HEK293 (cell line): ENCODE results near the gene LRCH1.

Experiments
- CTCF ChIA-PET: fragments of 350-600 bp; formaldehyde crosslinking; extraction: SDS; loops from one replicate; lab custom pipeline; 2021; ENCODE audit warnings: antibody characterized with exemption; lab: Yijun Ruan, JAX
- POLR2A ChIA-PET: fragments of 300-600 bp; formaldehyde crosslinking; extraction: SDS; loops from one replicate; lab custom pipeline; 2020; ENCODE audit warnings: antibody characterized with exemption, inconsistent platforms; lab: Yijun Ruan, JAX
- H3K27ac ChIP-seq: fragments of 200-500 bp; sonication (Bioruptor generic); 2 replicates; pipeline ENCODE4 v1.5.1; 2014; ENCODE audit warnings: low read depth, low read length, control low read depth, inconsistent platforms; ENCODE audit errors: extremely low read depth
- H3K36me3 ChIP-seq, 2 experiments: fragments of 200-500 bp in 1 of 2; sonication (Bioruptor generic) in 1 of 2; 1 replicate in 1 of 2; 2 replicates in 1 of 2; pipeline ENCODE4 v1.5.1; 2014 to 2017; ENCODE audit warnings: inconsistent platforms in 2 of 2, low read length in 2 of 2; ENCODE audit not compliant: control insufficient read depth in 2 of 2, insufficient read depth in 1 of 2
- H3K4me1 ChIP-seq: fragments of 200-500 bp; sonication (Bioruptor generic); 2 replicates; pipeline ENCODE4 v1.5.1; 2014; ENCODE audit warnings: mild to moderate bottlenecking, low read length, inconsistent platforms; ENCODE audit not compliant: control insufficient read depth, insufficient read depth
- H3K4me3 ChIP-seq: 2 replicates; pipeline ENCODE4 v1.5.1; 2011; ENCODE audit warnings: low read depth, mild to moderate bottlenecking, control low read depth, low read length, moderate library complexity
- H3K9me3 ChIP-seq: fragments of 200-500 bp; sonication (Bioruptor generic); 2 replicates; pipeline ENCODE4 v1.5.1; 2014; ENCODE audit warnings: low read depth, low read length, inconsistent platforms; ENCODE audit not compliant: control insufficient read depth, insufficient read depth
- EGR2 ChIP-seq: fragments of 450-650 bp; formaldehyde crosslinking; IDR thresholded peaks from 2 replicates; pipeline ENCODE4 v1.5.1; 2016; ENCODE audit warnings: low read depth, missing biosample characterization, missing genetic modification characterization
- FEZF1 ChIP-seq: fragments of 450-650 bp; formaldehyde crosslinking; IDR thresholded peaks from 2 replicates; pipeline ENCODE4 v1.5.1; 2016; ENCODE audit warnings: missing biosample characterization, missing genetic modification characterization
- GLI2 ChIP-seq: fragments of 450-650 bp; formaldehyde crosslinking; IDR thresholded peaks from 2 replicates; pipeline ENCODE4; 2017; ENCODE audit warnings: missing biosample characterization, missing genetic modification characterization, low read depth, borderline replicate concordance
- GLIS2 ChIP-seq: fragments of 450-650 bp; formaldehyde crosslinking; IDR thresholded peaks from 2 replicates; pipeline ENCODE4 v1.5.1; 2016; ENCODE audit warnings: missing biosample characterization, missing genetic modification characterization
- IKZF3 ChIP-seq: fragments of 450-650 bp; IDR thresholded peaks from 2 replicates; pipeline ENCODE4 v1.5.0; 2018; ENCODE audit warnings: missing biosample characterization, mild to moderate bottlenecking, missing genetic modification characterization, moderate library complexity
- KLF9 ChIP-seq: fragments of 450-650 bp; formaldehyde crosslinking; IDR thresholded peaks from 2 replicates; pipeline ENCODE4 v1.5.1; 2016; ENCODE audit warnings: missing biosample characterization, missing genetic modification characterization, low read depth
- OSR2 ChIP-seq: fragments of 450-650 bp; formaldehyde crosslinking; IDR thresholded peaks from 2 replicates; pipeline ENCODE4 v1.5.1; 2016; ENCODE audit warnings: missing biosample characterization, missing genetic modification characterization
- SP2 ChIP-seq: fragments of 450-650 bp; formaldehyde crosslinking; IDR thresholded peaks from 2 replicates; pipeline ENCODE4 v1.5.1; 2016; ENCODE audit warnings: missing biosample characterization, missing genetic modification characterization
- TCF7L2 ChIP-seq: IDR thresholded peaks from 2 replicates; pipeline ENCODE4 v1.6.1; 2011; ENCODE audit warnings: low read depth, mild to moderate bottlenecking, inconsistent platforms, low read length, moderate library complexity, borderline replicate concordance
- WT1 ChIP-seq: fragments of 450-650 bp; formaldehyde crosslinking; IDR thresholded peaks from 2 replicates; pipeline ENCODE4 v1.5.1; 2016; ENCODE audit warnings: missing biosample characterization, missing genetic modification characterization
- ZNF155 ChIP-seq: fragments of 450-650 bp; formaldehyde crosslinking; IDR thresholded peaks from 2 replicates; pipeline ENCODE4 v1.5.1; 2016; ENCODE audit warnings: missing biosample characterization, missing genetic modification characterization
- ZNF169 ChIP-seq: fragments of 450-650 bp; formaldehyde crosslinking; IDR thresholded peaks from 2 replicates; pipeline ENCODE4 v1.5.1; 2016; ENCODE audit warnings: missing biosample characterization, missing genetic modification characterization
- ZNF354C ChIP-seq: fragments of 450-650 bp; formaldehyde crosslinking; IDR thresholded peaks from 2 replicates; pipeline ENCODE4 v1.5.1; 2016; ENCODE audit warnings: missing biosample characterization, missing genetic modification characterization, low read depth, borderline replicate concordance
- ZNF37A ChIP-seq: fragments of 450-650 bp; IDR thresholded peaks from 2 replicates; pipeline ENCODE4 v1.5.1; 2018; ENCODE audit warnings: missing biosample characterization, missing genetic modification characterization
- ZNF473 ChIP-seq: fragments of 450-650 bp; formaldehyde crosslinking; IDR thresholded peaks from 2 replicates; pipeline ENCODE4 v1.5.1; 2017; ENCODE audit warnings: missing biosample characterization, missing genetic modification characterization
- ZNF501 ChIP-seq: fragments of 450-650 bp; formaldehyde crosslinking; IDR thresholded peaks from 2 replicates; pipeline ENCODE4 v1.5.1; 2016; ENCODE audit warnings: missing biosample characterization, missing genetic modification characterization
- ZNF510 ChIP-seq: fragments of 450-650 bp; formaldehyde crosslinking; IDR thresholded peaks from 2 replicates; pipeline ENCODE4 v1.5.1; 2018; ENCODE audit warnings: mild to moderate bottlenecking, missing genetic modification characterization, missing biosample characterization; ENCODE audit not compliant: insufficient replicate concordance
- ZNF624 ChIP-seq: fragments of 450-650 bp; formaldehyde crosslinking; IDR thresholded peaks from 2 replicates; pipeline ENCODE4 v1.5.1; 2017; ENCODE audit warnings: missing biosample characterization, missing genetic modification characterization
- ZNF629 ChIP-seq: fragments of 450-650 bp; formaldehyde crosslinking; IDR thresholded peaks from 2 replicates; pipeline ENCODE4 v1.5.1; 2017; ENCODE audit warnings: missing biosample characterization, missing genetic modification characterization
- ZNF768 ChIP-seq: fragments of 450-650 bp; formaldehyde crosslinking; IDR thresholded peaks from 2 replicates; pipeline ENCODE4 v1.5.1; 2018; ENCODE audit warnings: missing biosample characterization, mild to moderate bottlenecking, missing genetic modification characterization
- ZNF843 ChIP-seq: fragments of 450-650 bp; formaldehyde crosslinking; IDR thresholded peaks from 2 replicates; pipeline ENCODE4 v1.5.1; 2016; ENCODE audit warnings: missing biosample characterization, missing genetic modification characterization
- ZSCAN16 ChIP-seq: fragments of 450-650 bp; formaldehyde crosslinking; IDR thresholded peaks from 2 replicates; pipeline ENCODE4 v1.5.1; 2016; ENCODE audit warnings: missing biosample characterization, missing genetic modification characterization
- TF ChIP-seq, protein P1 (sequence below): fragments of 450-650 bp; formaldehyde crosslinking; IDR thresholded peaks from 2 replicates; pipeline ENCODE4 v1.5.1; 2017; ENCODE audit warnings: missing biosample characterization, missing genetic modification characterization
- TF ChIP-seq, protein P2 (sequence below): fragments of 450-650 bp; formaldehyde crosslinking; IDR thresholded peaks from 2 replicates; pipeline ENCODE4 v1.5.1; 2016; ENCODE audit warnings: missing biosample characterization, missing genetic modification characterization
- TF ChIP-seq, protein P3 (sequence below): fragments of 450-650 bp; formaldehyde crosslinking; IDR thresholded peaks from 2 replicates; pipeline ENCODE4 v1.5.1; 2016; ENCODE audit warnings: missing biosample characterization, missing genetic modification characterization

Gene LRCH1

DNA sequence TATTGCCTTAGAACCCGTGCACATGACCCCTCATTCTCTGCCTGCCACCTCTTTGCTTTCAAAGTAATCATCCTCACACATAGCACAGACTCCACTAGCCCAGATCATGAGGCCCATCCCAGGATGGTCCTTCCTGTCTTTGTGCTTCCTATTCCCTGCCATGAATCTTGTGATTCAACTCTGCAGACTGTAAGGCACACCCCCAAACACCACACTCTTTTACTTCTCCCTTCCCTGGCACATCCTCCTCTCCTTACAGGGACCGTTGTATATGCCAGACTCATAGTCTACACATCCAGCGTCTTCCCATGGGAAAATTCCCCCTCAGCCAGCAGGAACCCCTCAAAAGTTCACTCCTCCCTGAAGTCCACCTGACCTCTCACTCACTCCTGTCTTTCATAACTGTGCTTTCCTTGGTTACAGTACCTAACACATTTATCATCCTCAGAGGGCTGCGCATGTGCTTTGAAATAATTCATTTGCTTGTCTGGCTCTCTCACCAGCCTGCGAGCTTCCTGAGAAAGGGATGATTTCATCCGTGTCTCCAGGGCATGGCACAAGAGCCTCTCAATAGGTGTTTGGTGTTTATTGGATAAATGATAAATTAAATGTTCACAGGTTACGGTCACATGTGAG lies 26.8 kb upstream of the LRCH1 start:
- TF ChIP-seq ZNF510 (no peak), SP2 (tag by site-specific recombination) (no peak), OSR2 (tag by site-specific recombination) (peak; percentile 18; the same call in 1 of the 2 replicates), ZNF629 (tag by site-specific recombination) (0 out of 2 replicates have a peak, but pooled peaks have one; percentile 42), ZNF624 (tag by site-specific recombination) (no peak), KLF9 (tag by site-specific recombination) (no peak), ZNF354C (tag by site-specific recombination) (no peak), ZNF768 (tag by site-specific recombination) (no peak), ZSCAN16 (tag by site-specific recombination) (no peak), TCF7L2 (no peak), EGR2 (tag by site-specific recombination) (no peak), ZNF169 (tag by site-specific recombination) (no peak), ZNF155 (no peak), WT1 (tag by site-specific recombination) (no peak), ZNF843 (tag by site-specific recombination) (peak; percentile 39; the same call in 1 of the 2 replicates), ZNF473 (tag by site-specific recombination) (no peak), ZNF37A (no peak)
- TF ChIP-seq, protein P1, sequence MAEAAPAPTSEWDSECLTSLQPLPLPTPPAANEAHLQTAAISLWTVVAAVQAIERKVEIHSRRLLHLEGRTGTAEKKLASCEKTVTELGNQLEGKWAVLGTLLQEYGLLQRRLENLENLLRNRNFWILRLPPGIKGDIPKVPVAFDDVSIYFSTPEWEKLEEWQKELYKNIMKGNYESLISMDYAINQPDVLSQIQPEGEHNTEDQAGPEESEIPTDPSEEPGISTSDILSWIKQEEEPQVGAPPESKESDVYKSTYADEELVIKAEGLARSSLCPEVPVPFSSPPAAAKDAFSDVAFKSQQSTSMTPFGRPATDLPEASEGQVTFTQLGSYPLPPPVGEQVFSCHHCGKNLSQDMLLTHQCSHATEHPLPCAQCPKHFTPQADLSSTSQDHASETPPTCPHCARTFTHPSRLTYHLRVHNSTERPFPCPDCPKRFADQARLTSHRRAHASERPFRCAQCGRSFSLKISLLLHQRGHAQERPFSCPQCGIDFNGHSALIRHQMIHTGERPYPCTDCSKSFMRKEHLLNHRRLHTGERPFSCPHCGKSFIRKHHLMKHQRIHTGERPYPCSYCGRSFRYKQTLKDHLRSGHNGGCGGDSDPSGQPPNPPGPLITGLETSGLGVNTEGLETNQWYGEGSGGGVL (tag by site-specific recombination): no peak
- TF ChIP-seq, protein P2, sequence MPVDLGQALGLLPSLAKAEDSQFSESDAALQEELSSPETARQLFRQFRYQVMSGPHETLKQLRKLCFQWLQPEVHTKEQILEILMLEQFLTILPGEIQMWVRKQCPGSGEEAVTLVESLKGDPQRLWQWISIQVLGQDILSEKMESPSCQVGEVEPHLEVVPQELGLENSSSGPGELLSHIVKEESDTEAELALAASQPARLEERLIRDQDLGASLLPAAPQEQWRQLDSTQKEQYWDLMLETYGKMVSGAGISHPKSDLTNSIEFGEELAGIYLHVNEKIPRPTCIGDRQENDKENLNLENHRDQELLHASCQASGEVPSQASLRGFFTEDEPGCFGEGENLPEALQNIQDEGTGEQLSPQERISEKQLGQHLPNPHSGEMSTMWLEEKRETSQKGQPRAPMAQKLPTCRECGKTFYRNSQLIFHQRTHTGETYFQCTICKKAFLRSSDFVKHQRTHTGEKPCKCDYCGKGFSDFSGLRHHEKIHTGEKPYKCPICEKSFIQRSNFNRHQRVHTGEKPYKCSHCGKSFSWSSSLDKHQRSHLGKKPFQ (tag by site-specific recombination): no peak
- TF ChIP-seq, protein P3, sequence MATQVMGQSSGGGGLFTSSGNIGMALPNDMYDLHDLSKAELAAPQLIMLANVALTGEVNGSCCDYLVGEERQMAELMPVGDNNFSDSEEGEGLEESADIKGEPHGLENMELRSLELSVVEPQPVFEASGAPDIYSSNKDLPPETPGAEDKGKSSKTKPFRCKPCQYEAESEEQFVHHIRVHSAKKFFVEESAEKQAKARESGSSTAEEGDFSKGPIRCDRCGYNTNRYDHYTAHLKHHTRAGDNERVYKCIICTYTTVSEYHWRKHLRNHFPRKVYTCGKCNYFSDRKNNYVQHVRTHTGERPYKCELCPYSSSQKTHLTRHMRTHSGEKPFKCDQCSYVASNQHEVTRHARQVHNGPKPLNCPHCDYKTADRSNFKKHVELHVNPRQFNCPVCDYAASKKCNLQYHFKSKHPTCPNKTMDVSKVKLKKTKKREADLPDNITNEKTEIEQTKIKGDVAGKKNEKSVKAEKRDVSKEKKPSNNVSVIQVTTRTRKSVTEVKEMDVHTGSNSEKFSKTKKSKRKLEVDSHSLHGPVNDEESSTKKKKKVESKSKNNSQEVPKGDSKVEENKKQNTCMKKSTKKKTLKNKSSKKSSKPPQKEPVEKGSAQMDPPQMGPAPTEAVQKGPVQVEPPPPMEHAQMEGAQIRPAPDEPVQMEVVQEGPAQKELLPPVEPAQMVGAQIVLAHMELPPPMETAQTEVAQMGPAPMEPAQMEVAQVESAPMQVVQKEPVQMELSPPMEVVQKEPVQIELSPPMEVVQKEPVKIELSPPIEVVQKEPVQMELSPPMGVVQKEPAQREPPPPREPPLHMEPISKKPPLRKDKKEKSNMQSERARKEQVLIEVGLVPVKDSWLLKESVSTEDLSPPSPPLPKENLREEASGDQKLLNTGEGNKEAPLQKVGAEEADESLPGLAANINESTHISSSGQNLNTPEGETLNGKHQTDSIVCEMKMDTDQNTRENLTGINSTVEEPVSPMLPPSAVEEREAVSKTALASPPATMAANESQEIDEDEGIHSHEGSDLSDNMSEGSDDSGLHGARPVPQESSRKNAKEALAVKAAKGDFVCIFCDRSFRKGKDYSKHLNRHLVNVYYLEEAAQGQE (tag by site-specific recombination): no peak
- H3K4me3 ChIP-seq: no peak overlapping the region
- CTCF ChIA-PET: no interaction called here
- no peaks in the 10 kb centered on the region for H3K9me3 ChIP-seq
- POLR2A ChIA-PET: no interaction called here
- no peaks in the 10 kb centered on the region for H3K36me3 ChIP-seq
- H3K4me1 ChIP-seq: no peaks in the 10 kb centered on the region
- no peak overlapping the region for H3K27ac ChIP-seq

DNA sequence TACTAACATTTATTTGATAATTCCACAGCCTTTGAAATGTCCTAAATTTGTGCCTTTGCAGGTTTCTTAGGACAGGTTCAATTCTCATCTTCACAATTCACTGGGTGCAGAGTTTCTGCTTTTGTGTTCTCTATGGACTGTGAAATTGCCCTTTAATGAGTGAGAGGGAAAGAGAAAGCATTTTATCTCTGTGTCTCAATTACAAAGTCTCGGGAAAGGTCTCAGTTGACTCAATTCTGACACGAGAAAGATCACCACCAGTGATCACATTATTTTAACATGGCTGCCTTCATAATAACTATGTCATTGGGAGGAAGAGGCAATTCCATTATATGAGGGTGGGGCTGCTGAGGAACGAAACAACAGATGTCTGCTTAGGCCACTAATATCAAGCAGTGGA lies 26.2 kb upstream of the LRCH1 start:
- no peaks in the 10 kb centered on the region for H3K9me3 ChIP-seq
- no peak overlapping the region for H3K4me3 ChIP-seq
- no peak overlapping the region for H3K27ac ChIP-seq
- no peaks in the 10 kb centered on the region for H3K36me3 ChIP-seq
- CTCF ChIA-PET: no interaction called here
- no peaks in the 10 kb centered on the region for H3K4me1 ChIP-seq
- POLR2A ChIA-PET: no interaction called here
- TF ChIP-seq GLIS2 (no peak), ZNF843 (tag by site-specific recombination) (0 out of 2 replicates have a peak, but pooled peaks have one; percentile 3), IKZF3 (tag by site-specific recombination) (no peak), OSR2 (tag by site-specific recombination) (peak; percentile 6; the same call in 1 of the 2 replicates), GLI2 (tag by site-specific recombination) (0 out of 2 replicates have a peak, but pooled peaks have one; percentile 17), FEZF1 (tag by site-specific recombination) (0 out of 2 replicates have a peak, but pooled peaks have one; percentile 21), ZNF501 (tag by site-specific recombination) (no peak)
